SK-N-SH (cell line): Measurements from ENCODE around the gene CHI3L2. TPM values are rescaled to one million over a fixed set of nuclear protein-coding genes. Genes with fewer than 3 reads are reported as not detected.

Experiments used
- CTCF ChIA-PET: fragments of 300-600, 350-600 bp; formaldehyde crosslinking; extraction: SDS; loops from one replicate; lab custom pipeline; 2021; lab: Yijun Ruan, JAX
- POLR2A ChIA-PET: fragments of 350-600 bp; sonication (Branson Sonifier 250); formaldehyde crosslinking; extraction: SDS; loops from one replicate; lab custom pipeline; 2020; ENCODE audit warnings: antibody characterized with exemption, inconsistent platforms; lab: Yijun Ruan, JAX
- DNase-seq: peaks from one replicate; pipeline ENCODE4 v3.0.0; 2012
- H2AFZ ChIP-seq: fragments of 200-600 bp; sonication (generic); 2 replicates; pipeline ENCODE4 v1.8.1; 2016; ENCODE audit warnings: antibody characterized with exemption, mild to moderate bottlenecking, low read depth
- H3F3A ChIP-seq: fragments of 200-600 bp; sonication (generic); replicated peaks from 2 replicates; pipeline ENCODE3; 2016; ENCODE audit warnings: antibody characterized with exemption, mild to moderate bottlenecking; ENCODE audit not compliant: insufficient read depth
- H3K27ac ChIP-seq, 2 experiments: fragments of 200-500 bp in 1 of 2; fragments of 200-600 bp in 1 of 2; sonication (Bioruptor generic) in 1 of 2; sonication (generic), shearing (Covaris generic) in 1 of 2; 2 replicates each; pipeline versions ENCODE4 v1.5.1 to v1.6.1; 2014 to 2016; ENCODE audit warnings: low read depth in 2 of 2, inconsistent platforms in 1 of 2, low read length in 1 of 2, mild to moderate bottlenecking in 1 of 2, mixed read lengths in 1 of 2
- H3K27me3 ChIP-seq: fragments of 200-600 bp; sonication (generic), shearing (Covaris generic); 2 replicates; pipeline ENCODE4 v1.6.1; 2016; ENCODE audit warnings: mixed run types; ENCODE audit not compliant: insufficient read depth
- H3K36me3 ChIP-seq, 2 experiments: fragments of 200-500 bp in 1 of 2; fragments of 200-600 bp in 1 of 2; sonication (Bioruptor generic) in 1 of 2; sonication (generic) in 1 of 2; replicated peaks in 1 of 2; 2 replicates each; pipeline versions ENCODE3 to v1.5.1; 2014 to 2016; ENCODE audit warnings: low read length in 1 of 2, mild to moderate bottlenecking in 1 of 2; ENCODE audit not compliant: insufficient read depth in 2 of 2, control insufficient read depth in 1 of 2
- H3K4me1 ChIP-seq, 2 experiments: fragments of 200-500 bp in 1 of 2; fragments of 200-600 bp in 1 of 2; sonication (Bioruptor generic) in 1 of 2; sonication (generic), shearing (Covaris generic) in 1 of 2; 2 replicates each; pipeline versions ENCODE4 v1.5.1 to v1.6.1; 2014 to 2016; ENCODE audit warnings: low read depth in 1 of 2, low read length in 1 of 2, mixed run types in 1 of 2; ENCODE audit not compliant: insufficient read depth in 2 of 2, control insufficient read depth in 1 of 2
- H3K4me2 ChIP-seq: fragments of 200-600 bp; sonication (generic), shearing (Covaris generic); 2 replicates; pipeline ENCODE4 v1.6.1; 2017; ENCODE audit warnings: mixed run types
- H3K4me3 ChIP-seq, 2 experiments: fragments of 200-500 bp in 1 of 2; fragments of 200-600 bp in 1 of 2; sonication (Bioruptor generic) in 1 of 2; sonication (generic), shearing (Covaris generic) in 1 of 2; 2 replicates each; pipeline versions ENCODE4 v1.5.1 to v1.8.1; 2014 to 2016; ENCODE audit warnings: low read depth in 2 of 2, inconsistent platforms in 1 of 2, low read length in 1 of 2, mild to moderate bottlenecking in 1 of 2, mixed read lengths in 1 of 2, moderate library complexity in 1 of 2
- H3K79me2 ChIP-seq: fragments of 200-600 bp; sonication (generic); 2 replicates; pipeline ENCODE4 v1.8.1; 2017; ENCODE audit warnings: mild to moderate bottlenecking; ENCODE audit not compliant: insufficient read depth
- H3K9ac ChIP-seq: fragments of 200-600 bp; sonication (generic); 2 replicates; pipeline ENCODE4 v1.6.1; 2017; ENCODE audit warnings: mixed run types
- H3K9me2 ChIP-seq: fragments of 200-600 bp; sonication (generic); 2 replicates; pipeline ENCODE4 v1.6.1; 2017; ENCODE audit warnings: mixed run types
- H3K9me3 ChIP-seq: fragments of 200-600 bp; sonication (generic); 2 replicates; pipeline ENCODE4 v1.6.1; 2017; ENCODE audit warnings: mixed run types, mild to moderate bottlenecking, moderate library complexity
- H4K20me1 ChIP-seq: fragments of 200-600 bp; sonication (generic); 2 replicates; pipeline ENCODE4 v1.6.1; 2017; ENCODE audit warnings: mild to moderate bottlenecking, mixed run types; ENCODE audit not compliant: insufficient read depth
- CTCF ChIP-seq: fragments of 200-600 bp; sonication (generic); IDR thresholded peaks from 2 replicates; pipeline ENCODE4 v1.6.1; 2017; ENCODE audit warnings: antibody characterized with exemption, mild to moderate bottlenecking, moderate library complexity
- EP300 ChIP-seq, 2 experiments: IDR thresholded peaks; 2 replicates each; pipeline versions ENCODE4 v1.4.0 to v1.6.1; 2012; ENCODE audit warnings: borderline replicate concordance in 1 of 2, low read depth in 1 of 2, low read length in 1 of 2
- EZH2phosphoT487 ChIP-seq: fragments of 200-600 bp; sonication (generic); IDR thresholded peaks from 2 replicates; pipeline ENCODE4 v1.6.1; 2017; ENCODE audit warnings: low read depth, mixed run types, mild to moderate bottlenecking, antibody characterized with exemption, moderate library complexity, borderline replicate concordance
- FOSL2 ChIP-seq: IDR thresholded peaks from 2 replicates; pipeline ENCODE4 v1.4.0; 2012; ENCODE audit warnings: low read depth, mild to moderate bottlenecking, moderate library complexity, borderline replicate concordance
- JUND ChIP-seq: IDR thresholded peaks from 2 replicates; pipeline ENCODE4 v1.4.0; 2012
- MAX ChIP-seq: IDR thresholded peaks from 2 replicates; pipeline ENCODE4 v1.4.0; 2012; ENCODE audit warnings: low read depth
- POLR2AphosphoS5 ChIP-seq: IDR thresholded peaks from 2 replicates; pipeline ENCODE4 v1.6.1; 2012; ENCODE audit warnings: low read depth, low read length
- SIN3A ChIP-seq: IDR thresholded peaks from 2 replicates; pipeline ENCODE4 v1.6.1; 2012; ENCODE audit warnings: low read depth, mild to moderate bottlenecking, low read length, moderate library complexity, borderline replicate concordance
- TAF1 ChIP-seq: IDR thresholded peaks from 2 replicates; pipeline ENCODE4 v1.6.1; 2012; ENCODE audit warnings: low read depth, mild to moderate bottlenecking, low read length, moderate library complexity, borderline replicate concordance
- TEAD4 ChIP-seq: IDR thresholded peaks from 2 replicates; pipeline ENCODE4 v1.4.0; 2012; ENCODE audit warnings: mild to moderate bottlenecking, borderline replicate concordance; ENCODE audit not compliant: insufficient read depth
- ZBTB33 ChIP-seq: IDR thresholded peaks from 2 replicates; pipeline ENCODE4 v1.4.0; 2012; ENCODE audit warnings: low read depth, borderline replicate concordance
- WGBS: methylation state at CpG from one replicate; pipeline ENCODE4 v1.1.6; 2017; ENCODE audit warnings: low lambda C conversion rate; 5-methylcytosine and 5-hydroxymethylcytosine counted together
- polyA plus RNA-seq, 3 experiments: library from polyadenylated mRNA; depleted of rRNA; stranded (reverse); fragments of >200 nt; gene quantifications; 2 replicates each; pipeline ENCODE4 v1.2.3, GENCODE V29; 2012
- TF ChIP-seq, protein P1 (sequence below): fragments of 150-350 bp; IDR thresholded peaks from 2 replicates; pipeline ENCODE4 v1.6.1; 2017; ENCODE audit warnings: antibody characterized with exemption, low read length, low read depth, borderline replicate concordance

Gene CHI3L2
- polyA plus RNA-seq, 1 of the 3 experiments (the other 2 are of a cell fraction): 0.92 TPM

DNA sequence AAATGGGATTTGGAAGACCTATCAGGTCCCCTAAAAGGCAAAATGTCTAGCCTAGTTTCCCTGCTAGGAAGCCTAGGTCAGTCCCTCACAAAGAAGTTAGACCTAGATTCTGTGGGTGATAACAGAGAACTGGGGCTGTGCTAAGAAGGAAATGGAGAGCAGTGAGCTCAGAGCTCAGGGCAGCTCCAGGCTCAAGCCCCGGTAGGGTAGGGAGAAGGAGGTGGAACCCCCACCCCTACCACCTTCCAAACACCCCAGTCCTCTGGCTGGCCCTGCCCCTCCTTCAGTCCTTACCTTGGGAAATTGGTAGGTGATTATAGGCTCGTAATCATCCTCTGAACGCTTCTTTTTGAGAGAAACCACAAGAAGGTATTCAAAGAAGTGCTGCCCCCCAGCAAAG lies 28.2 kb upstream of the CHI3L2 start:
- H3K9me2 ChIP-seq: no peaks in the 10 kb centered on the region
- no peaks in the 10 kb centered on the region for H3F3A ChIP-seq
- TF ChIP-seq JUND: no peak
- TF ChIP-seq CTCF: no peak
- no peak for TF ChIP-seq EZH2phosphoT487
- TF ChIP-seq, protein P1, sequence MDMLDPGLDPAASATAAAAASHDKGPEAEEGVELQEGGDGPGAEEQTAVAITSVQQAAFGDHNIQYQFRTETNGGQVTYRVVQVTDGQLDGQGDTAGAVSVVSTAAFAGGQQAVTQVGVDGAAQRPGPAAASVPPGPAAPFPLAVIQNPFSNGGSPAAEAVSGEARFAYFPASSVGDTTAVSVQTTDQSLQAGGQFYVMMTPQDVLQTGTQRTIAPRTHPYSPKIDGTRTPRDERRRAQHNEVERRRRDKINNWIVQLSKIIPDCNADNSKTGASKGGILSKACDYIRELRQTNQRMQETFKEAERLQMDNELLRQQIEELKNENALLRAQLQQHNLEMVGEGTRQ: no peak
- TF ChIP-seq ZBTB33: no peak
- TF ChIP-seq SIN3A: no peak
- no peak for TF ChIP-seq TAF1
- TF ChIP-seq EP300 (IDR thresholded peaks at IDR 0.05; ENCODE audit: borderline replicate concordance in 1 of 2, low read depth in 1 of 2, low read length in 1 of 2): no peak
- TF ChIP-seq FOSL2: no peak
- no peak for TF ChIP-seq TEAD4
- TF ChIP-seq POLR2AphosphoS5: no peak
- no peak for TF ChIP-seq MAX
- H3K27me3 ChIP-seq: no peaks in the 10 kb centered on the region
- no peak overlapping the region for H2AFZ ChIP-seq
- no peaks in the 10 kb centered on the region for H3K36me3 ChIP-seq
- no peak overlapping the region for H3K9ac ChIP-seq
- H4K20me1 ChIP-seq: no peaks in the 10 kb centered on the region
- no peak overlapping the region for H3K27ac ChIP-seq
- H3K79me2 ChIP-seq: no peaks in the 10 kb centered on the region
- H3K9me3 ChIP-seq: no peaks in the 10 kb centered on the region
- no peak overlapping the region for H3K4me2 ChIP-seq
- POLR2A ChIA-PET: interaction anchor here (0.8 kb wide), 1 partner anchor 60 kb away, joined by 3 read pairs; no protein-coding TSS in a partner anchor
- no peak for DNase-seq
- no peak overlapping the region for H3K4me3 ChIP-seq
- CTCF ChIA-PET: interaction anchor here (1.7 to 2.2 kb wide), 2 partner anchors 24 to 201 kb away, joined by 4 to 9 read pairs; no protein-coding TSS in a partner anchor
- 49% methylated on average over 3 of the region's 3 CpGs for WGBS
- no peaks in the 10 kb centered on the region; a peak in 1 of 4 replicates for H3K4me1 ChIP-seq
